Panc1 (cell line): ENCODE results near the gene RRBP1.

Experiments used
- POLR2AphosphoS5 ChIP-seq: IDR thresholded peaks from 2 replicates; pipeline ENCODE4 v1.6.1; 2012; ENCODE audit warnings: mild to moderate bottlenecking, low read depth, low read length, moderate library complexity
- SIN3A ChIP-seq: IDR thresholded peaks from 2 replicates; pipeline ENCODE4 v1.6.1; 2012; ENCODE audit warnings: low read depth, mild to moderate bottlenecking, low read length, moderate library complexity, borderline replicate concordance; ENCODE audit not compliant: insufficient read depth
- TCF7L2 ChIP-seq: IDR thresholded peaks from 2 replicates; pipeline ENCODE4 v1.6.1; 2011; ENCODE audit warnings: mild to moderate bottlenecking, low read depth, low read length, inconsistent platforms
- TF ChIP-seq, protein P1 (sequence below): fragments of 450-650 bp; IDR thresholded peaks from 2 replicates; pipeline ENCODE4 v1.5.1; 2017; ENCODE audit warnings: mild to moderate bottlenecking
- TF ChIP-seq, protein P2 (sequence below), 2 experiments: IDR thresholded peaks; 2 replicates each; pipeline ENCODE4 v1.6.1; 2011 to 2012; ENCODE audit warnings: low read depth in 2 of 2, control low read depth in 1 of 2, low read length in 1 of 2, mild to moderate bottlenecking in 1 of 2, moderate library complexity in 1 of 2; ENCODE audit not compliant: insufficient read depth in 1 of 2

DNA sequence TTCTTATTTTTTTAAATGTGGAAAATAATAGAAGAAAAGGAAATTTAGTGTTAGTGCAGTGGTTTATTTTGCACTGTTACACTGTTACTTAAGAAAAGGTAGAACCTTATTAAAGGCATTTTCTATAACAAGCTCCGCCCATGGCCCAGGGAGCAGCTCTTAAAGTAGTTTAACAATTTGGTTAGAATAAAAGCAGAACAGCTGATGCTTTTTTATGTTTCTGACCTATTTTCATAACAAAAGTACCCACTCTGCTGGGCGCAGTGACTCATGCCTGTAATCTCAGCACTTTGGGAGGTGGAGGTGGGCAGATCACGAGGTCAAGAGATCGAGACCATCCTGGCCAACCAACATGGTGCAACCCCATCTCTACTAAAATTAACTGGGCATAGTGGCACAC lies 79.5 kb downstream of the RRBP1 start:
- TF ChIP-seq, protein P1, sequence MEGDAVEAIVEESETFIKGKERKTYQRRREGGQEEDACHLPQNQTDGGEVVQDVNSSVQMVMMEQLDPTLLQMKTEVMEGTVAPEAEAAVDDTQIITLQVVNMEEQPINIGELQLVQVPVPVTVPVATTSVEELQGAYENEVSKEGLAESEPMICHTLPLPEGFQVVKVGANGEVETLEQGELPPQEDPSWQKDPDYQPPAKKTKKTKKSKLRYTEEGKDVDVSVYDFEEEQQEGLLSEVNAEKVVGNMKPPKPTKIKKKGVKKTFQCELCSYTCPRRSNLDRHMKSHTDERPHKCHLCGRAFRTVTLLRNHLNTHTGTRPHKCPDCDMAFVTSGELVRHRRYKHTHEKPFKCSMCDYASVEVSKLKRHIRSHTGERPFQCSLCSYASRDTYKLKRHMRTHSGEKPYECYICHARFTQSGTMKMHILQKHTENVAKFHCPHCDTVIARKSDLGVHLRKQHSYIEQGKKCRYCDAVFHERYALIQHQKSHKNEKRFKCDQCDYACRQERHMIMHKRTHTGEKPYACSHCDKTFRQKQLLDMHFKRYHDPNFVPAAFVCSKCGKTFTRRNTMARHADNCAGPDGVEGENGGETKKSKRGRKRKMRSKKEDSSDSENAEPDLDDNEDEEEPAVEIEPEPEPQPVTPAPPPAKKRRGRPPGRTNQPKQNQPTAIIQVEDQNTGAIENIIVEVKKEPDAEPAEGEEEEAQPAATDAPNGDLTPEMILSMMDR = no peak
- TF ChIP-seq POLR2AphosphoS5 (no peak), TCF7L2 (no peak), SIN3A (no peak)
- TF ChIP-seq, protein P2, sequence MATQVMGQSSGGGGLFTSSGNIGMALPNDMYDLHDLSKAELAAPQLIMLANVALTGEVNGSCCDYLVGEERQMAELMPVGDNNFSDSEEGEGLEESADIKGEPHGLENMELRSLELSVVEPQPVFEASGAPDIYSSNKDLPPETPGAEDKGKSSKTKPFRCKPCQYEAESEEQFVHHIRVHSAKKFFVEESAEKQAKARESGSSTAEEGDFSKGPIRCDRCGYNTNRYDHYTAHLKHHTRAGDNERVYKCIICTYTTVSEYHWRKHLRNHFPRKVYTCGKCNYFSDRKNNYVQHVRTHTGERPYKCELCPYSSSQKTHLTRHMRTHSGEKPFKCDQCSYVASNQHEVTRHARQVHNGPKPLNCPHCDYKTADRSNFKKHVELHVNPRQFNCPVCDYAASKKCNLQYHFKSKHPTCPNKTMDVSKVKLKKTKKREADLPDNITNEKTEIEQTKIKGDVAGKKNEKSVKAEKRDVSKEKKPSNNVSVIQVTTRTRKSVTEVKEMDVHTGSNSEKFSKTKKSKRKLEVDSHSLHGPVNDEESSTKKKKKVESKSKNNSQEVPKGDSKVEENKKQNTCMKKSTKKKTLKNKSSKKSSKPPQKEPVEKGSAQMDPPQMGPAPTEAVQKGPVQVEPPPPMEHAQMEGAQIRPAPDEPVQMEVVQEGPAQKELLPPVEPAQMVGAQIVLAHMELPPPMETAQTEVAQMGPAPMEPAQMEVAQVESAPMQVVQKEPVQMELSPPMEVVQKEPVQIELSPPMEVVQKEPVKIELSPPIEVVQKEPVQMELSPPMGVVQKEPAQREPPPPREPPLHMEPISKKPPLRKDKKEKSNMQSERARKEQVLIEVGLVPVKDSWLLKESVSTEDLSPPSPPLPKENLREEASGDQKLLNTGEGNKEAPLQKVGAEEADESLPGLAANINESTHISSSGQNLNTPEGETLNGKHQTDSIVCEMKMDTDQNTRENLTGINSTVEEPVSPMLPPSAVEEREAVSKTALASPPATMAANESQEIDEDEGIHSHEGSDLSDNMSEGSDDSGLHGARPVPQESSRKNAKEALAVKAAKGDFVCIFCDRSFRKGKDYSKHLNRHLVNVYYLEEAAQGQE (IDR thresholded peaks at IDR 0.05; ENCODE audit: insufficient read depth in 1 of 2, low read depth in 2 of 2, low read length in 1 of 2) = no peak
